Stimulated activated CD8-positive, alpha-beta memory T cell treated with anti-CD3 and anti-CD28 coated beads, Interleukin-7, amount 100 ng/mL, for 1 hour (primary cell): ENCODE results near the gene RBBP6.
"Not testable (repeated sequence)": the region's sequence is repeated elsewhere in the genome, so short reads cannot be mapped to it uniquely, and the experiment has no call there.

Source experiments
- DNase-seq, 2 donors: peaks; one replicate each; pipeline ENCODE4 v3.0.0-alpha.2; 2020; ENCODE audit warnings: low read depth in 2 of 2

The RBBP6 gene

GRCh38 chr16:24562811-24563210 lies 23.4 kb downstream of the RBBP6 start:
- DNase-seq, result no peak

- DNase-seq, result no peak
Measured at GRCh38 chr16:24568392-24568791, 29.0 kb downstream of the RBBP6 start.

GRCh38 chr16:24571096-24571495 lies 31.7 kb downstream of the RBBP6 start:
- no peak for DNase-seq

DNA sequence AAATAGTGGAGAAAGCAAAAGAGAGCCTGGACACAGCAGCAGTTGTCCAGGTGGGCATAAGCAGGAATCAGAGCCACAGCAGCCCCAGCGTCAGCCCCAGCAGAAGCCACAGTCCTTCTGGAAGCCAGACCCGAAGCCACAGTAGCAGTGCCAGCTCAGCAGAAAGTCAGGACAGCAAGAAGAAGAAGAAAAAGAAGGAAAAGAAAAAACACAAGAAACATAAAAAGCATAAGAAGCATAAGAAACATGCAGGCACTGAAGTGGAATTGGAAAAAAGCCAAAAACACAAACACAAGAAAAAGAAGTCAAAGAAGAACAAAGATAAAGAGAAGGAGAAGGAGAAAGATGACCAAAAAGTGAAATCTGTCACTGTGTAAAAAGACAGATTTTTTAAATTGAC lies 32.7 kb downstream of the RBBP6 start:
- no peak for DNase-seq

- no peak for DNase-seq
Measured at GRCh38 chr16:24573141-24573540, 33.8 kb downstream of the RBBP6 start.

DNA sequence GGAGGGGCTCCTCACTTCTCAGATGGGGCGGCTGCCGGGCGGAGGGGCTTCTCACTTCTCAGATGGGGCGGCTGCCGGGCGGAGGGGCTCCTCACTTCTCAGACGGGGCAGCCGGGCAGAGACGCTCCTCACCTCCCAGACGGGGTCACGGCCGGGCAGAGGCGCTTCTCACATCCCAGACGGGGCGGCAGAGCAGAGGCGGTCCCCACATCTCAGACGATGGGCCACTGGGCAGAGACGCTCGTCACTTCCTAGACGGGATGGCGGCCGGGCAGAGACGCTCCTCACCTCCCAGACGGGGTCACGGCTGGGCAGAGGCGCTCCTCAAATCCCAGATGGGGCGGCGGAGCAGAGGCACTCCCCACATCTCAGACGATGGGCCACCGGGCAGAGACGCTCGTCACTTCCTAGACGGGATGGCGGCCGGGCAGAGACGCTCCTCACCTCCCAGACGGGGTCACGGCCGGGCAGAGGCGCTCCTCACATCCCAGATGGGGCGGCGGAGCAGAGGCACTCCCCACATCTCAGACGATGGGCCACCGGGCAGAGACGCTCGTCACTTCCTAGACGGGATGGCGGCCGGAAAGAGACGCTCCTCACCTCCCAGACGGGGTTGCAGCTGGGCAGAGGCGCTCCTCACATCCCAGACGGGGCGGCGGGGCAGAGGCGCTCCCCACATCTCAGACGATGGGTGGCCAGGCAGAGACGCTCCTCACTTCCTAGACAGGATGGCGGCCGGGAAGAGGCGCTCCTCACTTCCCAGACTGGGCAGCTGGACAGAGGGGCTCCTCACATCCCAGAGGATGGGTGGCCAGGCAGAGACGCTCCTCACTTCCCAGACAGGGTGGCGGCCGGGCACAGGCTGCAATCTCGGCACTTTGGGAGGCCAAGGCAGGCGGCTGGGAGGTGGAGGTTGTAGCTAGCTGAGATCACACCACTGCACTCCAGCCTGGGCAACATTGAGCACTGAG lies 35.4 kb downstream of the RBBP6 start:
- DNase-seq, result not testable (repeated sequence)

DNA sequence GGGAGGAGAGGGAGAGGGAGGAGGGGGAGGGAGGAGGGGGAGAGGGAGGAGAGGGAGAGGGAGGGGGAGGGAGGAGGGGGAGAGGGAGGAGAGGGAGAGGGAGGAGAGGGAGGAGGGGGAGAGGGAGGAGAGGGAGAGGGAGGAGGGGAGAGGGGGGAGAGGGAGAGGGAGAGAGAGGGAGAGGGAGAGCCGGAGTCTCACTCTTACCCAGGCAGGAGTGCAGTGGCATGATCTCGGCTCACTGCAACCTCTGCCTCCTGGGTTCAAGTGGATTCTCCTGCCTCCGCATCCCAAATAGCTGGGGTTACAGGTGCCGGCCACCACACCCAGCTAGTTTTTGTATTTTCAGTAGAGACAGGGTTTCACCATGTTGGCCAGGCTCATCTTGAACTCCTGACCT lies 36.4 kb downstream of the RBBP6 start:
- DNase-seq, result not testable (repeated sequence)

- no peak for DNase-seq
Measured at GRCh38 chr16:24577167-24577566, 37.8 kb downstream of the RBBP6 start.

GRCh38 chr16:24580665-24581064 lies 41.3 kb downstream of the RBBP6 start:
- DNase-seq, result no peak

GRCh38 chr16:24583494-24583893 lies 44.1 kb downstream of the RBBP6 start:
- no peak for DNase-seq

DNA sequence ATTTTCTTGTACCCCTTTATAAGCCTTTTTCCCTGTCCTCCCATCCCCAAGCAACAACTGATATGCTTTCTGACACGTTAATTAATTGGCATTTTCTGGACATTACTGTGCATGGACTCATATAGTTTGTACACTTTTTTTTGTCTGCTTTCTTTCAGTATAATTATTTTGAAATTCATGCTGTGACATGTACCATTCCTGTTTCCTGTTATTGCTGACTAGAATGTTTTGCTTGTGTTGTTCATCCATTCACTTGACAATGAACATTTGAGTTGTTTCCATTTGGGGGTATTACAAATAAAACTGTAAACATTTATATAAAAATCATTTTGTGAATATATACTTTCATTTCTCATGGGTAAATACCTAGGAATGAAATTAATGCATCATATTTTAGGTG lies 50.6 kb downstream of the RBBP6 start:
- DNase-seq, result no peak

GRCh38 chr16:24598777-24599437 lies 59.5 kb downstream of the RBBP6 start:
- no peak for DNase-seq

GRCh38 chr16:24609417-24609739 lies 70.0 kb downstream of the RBBP6 start:
- DNase-seq, result no peak

- no peak for DNase-seq
Measured at GRCh38 chr16:24609740-24610415, 70.5 kb downstream of the RBBP6 start.

DNA sequence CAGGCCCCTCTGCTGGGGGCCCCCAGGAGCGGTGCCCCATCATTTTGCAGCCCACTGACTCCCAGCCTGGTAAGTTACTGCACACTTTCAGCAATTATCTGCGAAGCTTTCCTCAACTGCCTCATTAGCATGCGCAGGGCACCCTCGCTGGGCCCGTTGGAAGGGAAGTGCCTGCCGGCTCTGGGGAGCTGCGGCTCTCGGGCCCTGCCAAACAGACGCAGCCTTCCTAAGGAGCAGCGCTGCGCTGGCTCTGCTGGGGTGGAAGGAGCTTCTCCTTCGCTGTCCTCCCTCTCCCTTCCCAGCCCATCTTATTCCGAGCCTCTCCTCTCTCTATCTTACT lies 71.0 kb downstream of the RBBP6 start:
- DNase-seq, result no peak

DNA sequence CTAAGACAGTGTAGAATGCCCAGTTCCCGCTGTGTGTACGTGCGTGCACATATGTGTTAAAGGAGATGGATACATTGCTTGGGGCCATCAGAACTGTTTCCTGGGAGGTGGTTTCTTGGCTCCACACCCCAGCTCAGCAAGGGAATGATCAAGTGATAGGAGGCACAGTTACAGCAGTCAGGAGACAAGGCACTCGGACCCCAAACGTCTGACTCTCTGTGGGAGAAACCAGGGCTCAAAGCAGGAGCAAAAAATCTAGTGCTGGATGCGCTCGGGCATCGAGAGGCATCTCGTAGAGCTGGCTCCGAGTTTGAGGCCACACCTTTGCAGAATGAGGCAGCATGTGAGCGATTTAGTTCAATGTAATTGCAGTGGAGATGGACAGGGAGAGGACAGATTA lies 71.9 kb downstream of the RBBP6 start:
- DNase-seq, result no peak

DNA sequence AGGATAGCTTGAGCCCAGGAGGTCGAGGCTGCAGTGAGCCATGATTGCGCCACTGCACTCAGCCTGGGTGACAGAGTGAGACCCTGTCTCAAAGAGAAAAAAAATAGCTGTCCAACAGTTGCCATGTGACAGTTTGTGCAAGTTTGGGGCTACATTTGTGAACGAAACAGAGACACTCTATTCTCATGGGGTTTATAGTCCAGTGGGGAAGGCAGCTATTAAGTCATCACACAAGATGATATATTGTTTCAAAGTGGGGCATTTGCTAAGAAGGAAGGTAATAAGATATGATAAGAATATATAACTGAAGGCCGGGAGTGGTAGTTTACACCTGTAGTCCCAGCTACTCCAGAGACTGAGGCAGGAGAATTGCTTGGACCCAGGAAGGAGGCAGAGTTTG lies 73.3 kb downstream of the RBBP6 start:
- DNase-seq, result no peak

- DNase-seq, result not testable (repeated sequence)
Measured at GRCh38 chr16:24613267-24613666, 73.9 kb downstream of the RBBP6 start.

DNA sequence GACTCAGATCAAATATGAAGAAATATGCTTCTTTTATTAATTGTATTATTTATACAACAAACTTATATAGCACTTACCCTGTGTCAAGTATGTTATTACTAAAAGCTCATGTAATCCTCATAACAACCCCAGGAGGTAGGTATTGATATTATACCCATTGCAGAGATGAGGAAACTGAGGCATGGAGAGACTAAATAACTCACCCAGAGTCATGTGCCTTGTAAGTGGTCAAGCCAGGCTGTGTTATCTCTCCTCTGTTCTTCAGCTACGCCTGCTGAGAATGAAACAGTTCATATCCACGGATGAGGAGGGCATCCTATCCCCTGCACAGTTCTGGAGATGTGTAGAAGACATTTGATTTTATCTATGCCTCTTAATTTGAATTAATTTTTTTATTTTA lies 78.1 kb downstream of the RBBP6 start:
- no peak for DNase-seq
